Activated gamma-delta T cell treated with anti-CD3 and anti-CD28 coated beads, Interleukin-2, amount 50 U/mL, for 16 hours (primary cell): ENCODE measurements around the gene STARD3NL.
"Not testable (repeated sequence)": the region's sequence is repeated elsewhere in the genome, so short reads cannot be mapped to it uniquely, and the experiment has no call there.

Experiments
- DNase-seq: peaks from one replicate; pipeline ENCODE4 v3.0.0-alpha.2; 2020; ENCODE audit warnings: low read depth

Gene STARD3NL

DNA sequence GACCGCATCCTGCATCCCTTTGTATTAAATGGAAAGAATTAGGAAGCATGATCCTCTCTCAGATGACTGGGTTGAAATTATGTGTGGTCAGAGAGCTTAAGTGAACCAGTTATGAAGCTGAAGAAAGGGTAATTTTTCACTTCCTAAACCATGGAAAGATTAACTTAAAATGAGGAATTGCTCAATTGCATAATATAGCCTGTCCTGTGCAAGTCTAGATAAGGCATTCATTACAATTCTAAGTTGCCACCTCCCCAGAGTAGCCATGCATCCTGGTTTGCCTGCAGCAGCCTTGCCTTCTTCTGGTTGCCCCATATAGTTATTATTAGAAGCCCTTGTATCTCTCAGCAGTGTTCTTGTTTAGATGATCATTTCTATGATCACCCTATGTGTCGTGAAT is 45.3 kb downstream of the STARD3NL start:
- DNase-seq, result no peak

DNA sequence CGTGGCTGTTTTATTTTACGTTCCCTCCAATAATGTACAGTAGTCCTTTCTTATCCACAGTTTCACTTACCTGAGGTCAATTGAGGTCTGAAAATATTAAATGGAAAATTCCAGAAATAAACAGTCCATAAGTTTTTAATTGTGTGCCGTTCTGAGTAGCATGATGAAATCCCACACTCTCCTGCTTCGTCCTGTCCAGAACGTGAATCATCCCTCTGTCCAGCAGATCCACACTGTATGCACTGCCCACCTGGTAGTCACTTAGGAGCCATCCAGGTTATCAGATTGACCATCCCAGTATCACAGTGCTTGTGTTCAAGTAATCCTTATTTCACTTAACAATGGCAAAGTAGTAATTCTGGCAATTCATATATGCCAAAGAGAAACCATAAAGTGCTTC is 46.3 kb downstream of the STARD3NL start:
- no peak for DNase-seq

DNA sequence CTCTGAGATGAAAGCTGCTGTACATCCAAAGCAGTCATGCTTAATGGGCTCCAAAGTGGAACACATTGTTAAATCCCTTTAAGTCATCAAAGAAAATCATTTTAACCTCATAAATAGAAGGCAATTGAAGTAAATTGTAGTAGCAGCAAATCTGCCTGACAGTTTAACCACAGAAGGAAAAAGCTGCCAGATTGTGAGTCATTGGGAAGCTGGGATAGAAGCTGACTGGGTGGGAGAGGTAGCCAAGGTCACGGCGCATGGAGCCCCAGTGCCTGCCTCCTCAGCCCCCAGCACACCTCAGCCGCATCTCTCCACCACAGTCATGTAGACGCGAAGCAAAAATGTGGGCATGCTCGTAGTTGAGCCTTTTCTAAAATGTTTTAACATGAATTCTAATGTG is 51.3 kb downstream of the STARD3NL start:
- peak; percentile 39 for DNase-seq

DNA sequence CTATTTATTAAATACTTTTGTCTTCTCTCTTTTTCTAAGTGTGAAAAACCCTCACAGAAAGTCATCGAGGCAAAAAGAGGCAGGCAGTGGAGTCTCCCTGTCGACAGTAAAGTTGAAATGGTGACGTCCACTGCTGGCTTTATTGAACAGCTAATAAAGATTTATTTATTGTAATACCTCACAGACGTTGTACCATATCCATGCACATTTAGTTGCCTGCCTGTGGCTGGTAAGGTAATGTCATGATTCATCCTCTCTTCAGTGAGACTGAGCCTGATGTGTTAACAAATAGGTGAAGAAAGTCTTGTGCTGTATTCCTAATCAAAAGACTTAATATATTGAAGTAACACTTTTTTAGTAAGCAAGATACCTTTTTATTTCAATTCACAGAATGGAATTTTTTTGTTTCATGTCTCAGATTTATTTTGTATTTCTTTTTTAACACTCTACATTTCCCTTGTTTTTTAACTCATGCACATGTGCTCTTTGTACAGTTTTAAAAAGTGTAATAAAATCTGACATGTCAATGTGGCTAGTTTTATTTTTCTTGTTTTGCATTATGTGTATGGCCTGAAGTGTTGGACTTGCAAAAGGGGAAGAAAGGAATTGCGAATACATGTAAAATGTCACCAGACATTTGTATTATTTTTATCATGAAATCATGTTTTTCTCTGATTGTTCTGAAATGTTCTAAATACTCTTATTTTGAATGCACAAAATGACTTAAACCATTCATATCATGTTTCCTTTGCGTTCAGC is 52.0 kb downstream of the STARD3NL start:
- DNase-seq, result no peak

DNA sequence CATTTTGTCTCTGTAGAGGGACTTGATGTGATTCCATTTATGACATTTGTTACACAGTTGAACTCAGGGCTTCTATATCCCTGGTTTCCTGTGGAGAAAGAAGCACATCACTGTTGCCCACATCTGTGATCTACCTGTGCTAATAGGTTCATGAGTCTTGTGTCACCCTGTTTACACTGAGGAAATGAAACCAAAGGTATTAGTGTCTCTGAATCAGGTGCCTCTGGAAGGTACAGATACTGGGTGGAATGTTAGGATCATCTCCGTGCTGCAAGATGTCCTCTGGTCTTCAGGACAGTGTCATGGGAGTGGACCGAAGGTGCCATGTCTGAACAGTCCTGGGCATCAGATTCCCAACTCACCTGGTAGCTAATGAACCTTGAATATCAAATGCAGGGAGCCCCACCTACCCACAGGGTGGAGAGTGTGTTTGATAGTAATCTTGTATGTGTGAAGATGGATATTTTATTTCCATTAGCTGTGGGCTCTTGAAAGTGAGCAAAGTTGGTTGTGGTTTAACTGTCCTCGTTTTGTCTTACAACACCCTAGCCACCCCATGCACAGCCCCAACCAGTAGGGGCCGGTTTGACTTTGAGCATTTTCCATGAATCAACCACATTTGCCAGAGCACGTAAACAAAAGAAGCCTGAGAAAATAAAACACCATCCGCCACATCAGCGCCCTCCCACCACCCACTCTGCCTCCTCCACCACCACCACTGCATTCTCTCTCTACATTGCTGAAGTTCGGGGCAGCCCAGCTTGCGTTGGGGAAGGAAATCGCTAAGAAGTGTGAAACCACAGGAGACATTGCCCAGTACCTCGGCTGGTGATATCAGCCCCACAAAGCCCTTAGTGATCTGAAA is 54.7 kb downstream of the STARD3NL start:
- peak; percentile 85 for DNase-seq

DNA sequence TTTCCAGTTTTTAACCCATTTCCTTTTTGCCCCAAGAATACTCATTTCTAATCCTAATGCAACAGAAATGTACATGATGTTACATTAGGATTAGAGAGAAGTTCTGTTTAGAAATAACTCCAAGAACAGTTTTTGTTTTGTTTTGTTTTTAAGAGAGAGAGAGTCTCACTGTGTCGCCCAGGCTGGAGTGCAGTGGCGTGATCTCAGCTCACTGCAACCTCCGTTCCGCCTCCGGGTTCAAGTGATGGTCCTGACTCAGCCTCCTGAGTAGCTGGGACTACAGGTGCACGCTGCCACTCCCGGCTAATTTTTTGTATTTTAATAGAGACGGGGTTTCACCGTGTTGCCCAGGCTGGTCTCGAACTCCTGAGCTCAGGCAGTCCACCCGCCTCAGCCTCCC is 56.7 kb downstream of the STARD3NL start:
- DNase-seq, result not testable (repeated sequence)

DNA sequence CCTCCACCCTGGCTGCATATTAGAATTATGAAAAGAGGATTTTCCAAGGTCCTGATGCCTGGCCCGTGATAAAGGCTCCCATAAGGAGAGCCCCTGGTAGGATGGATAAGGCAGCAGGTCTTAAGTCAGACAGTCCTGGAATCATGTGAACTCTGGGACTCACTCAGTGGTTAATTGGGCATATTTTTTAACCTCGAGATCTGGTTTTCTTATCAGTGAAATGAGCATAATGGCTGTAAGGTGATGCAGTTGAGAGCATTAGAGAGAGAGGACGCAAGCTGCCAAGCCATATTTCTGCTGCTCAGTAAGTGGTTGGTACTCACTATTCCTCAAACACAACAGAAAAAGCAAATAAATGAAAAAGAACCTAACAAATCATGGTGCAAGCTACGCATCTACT is 57.6 kb downstream of the STARD3NL start:
- no peak for DNase-seq

DNA sequence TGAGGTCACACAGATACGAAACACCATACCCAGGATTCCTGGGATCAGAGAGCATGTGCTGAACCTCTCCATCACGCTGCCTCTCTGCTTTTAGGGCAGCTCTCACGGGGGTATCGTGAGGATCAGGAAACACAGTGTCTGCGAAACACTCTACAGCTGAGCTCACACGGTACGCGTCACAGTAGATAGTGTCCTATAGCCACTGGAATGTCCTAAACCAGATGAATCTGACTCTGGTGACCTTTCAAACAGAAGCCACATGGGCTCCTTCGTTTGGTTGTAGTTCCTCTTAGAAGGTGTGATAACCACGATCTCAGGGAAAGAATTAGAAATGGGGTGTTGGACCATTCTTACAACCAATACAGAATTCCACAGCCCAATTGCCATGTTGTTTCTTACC is 61.1 kb downstream of the STARD3NL start:
- not testable (repeated sequence) for DNase-seq

DNA sequence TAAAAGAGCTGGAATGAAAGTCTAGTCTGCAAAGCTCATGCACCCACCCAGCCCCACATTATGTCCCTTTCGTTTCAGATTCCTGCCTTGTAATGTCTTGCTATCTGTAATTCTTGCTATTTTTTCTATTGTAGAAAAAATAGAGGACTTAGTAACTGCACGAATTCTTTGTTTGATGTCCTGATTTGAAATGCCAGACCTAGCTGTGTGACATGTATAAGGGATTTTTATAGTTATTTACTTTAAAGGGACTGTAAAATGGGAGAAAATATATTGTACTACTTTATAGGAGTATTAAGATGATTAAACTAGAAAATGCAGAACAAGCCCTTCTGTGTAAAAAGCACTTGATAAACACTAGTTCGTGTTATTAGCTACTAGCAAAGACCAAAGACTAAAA is 63.0 kb downstream of the STARD3NL start:
- DNase-seq, result no peak

DNA sequence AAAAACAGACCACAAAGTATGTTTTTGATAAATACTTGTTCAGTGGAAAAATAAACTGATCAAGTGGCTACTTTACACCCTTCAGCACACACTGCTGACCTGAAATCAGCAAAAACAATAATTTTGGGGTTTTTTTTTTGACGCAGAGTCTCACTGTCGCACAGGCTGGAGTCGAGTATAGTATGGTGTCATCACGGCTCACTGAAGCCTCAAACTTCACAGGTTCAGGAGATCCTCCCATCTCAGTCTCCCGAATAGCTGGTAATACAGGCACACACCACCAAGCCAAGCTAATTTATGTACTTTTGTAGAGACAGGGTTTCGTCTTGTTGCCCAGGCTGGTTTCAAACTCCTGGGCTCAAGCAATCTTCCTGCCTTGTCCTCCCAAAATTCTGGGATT is 64.8 kb downstream of the STARD3NL start:
- no peak for DNase-seq

DNA sequence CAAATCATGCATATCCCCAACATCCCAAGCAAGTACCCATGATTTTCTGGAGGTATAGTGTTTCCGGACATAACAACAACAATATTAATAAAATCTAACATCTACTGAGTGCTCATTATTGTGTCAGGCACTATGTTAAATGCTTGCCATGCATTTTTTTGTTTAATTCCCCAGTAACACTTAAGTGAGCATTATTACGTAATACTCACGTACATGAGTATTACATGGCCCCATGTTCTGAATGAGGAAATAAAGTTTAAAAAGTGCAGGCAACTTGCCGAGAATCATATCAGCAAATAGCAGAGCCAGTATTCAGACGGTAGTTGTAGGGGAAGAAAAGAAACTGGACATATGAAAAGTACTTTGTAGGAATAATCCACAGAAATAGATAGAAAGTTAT is 65.3 kb downstream of the STARD3NL start:
- not testable (repeated sequence) for DNase-seq

DNA sequence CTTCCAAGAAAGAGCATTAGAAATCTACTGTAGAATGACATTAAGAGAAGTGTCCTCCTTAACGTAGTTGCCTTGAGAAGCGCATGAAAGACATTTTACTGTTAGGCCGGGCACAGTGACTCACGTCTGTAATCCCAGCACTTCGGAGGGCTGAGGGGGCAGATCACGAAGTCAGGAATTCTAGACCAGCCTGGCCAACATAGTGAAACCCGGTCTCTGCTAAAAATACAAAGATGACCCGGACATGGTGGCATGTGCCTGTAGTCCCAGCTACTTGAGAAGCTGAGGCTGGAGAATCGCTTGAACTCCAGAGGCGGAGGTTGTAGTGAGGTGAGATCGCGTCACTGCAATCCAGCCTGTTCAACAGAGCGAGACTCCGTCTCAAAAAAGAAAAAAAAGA is 66.5 kb downstream of the STARD3NL start:
- DNase-seq, result no peak

DNA sequence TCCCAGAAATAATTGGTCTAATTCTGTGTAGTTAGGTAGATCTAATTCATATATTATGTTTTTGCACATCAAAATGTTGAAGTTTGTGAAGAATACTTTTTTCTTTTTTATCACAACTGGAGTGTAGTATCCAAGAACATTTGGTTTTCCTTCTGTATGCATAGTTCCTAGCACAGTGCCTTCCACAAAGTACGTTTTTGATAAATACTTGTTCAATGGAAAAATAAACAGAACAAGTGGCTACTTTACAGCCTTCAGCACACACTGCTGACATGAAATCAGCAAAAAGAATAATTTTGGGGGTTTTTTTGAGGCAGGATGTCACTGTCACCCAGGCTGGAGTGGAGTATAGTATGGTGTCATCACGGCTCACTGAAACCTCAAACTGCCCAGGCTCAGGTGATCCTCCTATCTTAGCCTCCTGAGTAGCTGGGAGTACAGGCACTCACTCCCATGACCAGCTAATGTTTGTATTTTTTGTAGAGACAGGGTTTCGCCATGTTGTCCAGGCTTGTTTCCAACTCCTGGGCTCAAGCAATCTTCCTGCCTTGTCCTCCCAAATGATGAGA is 67.4 kb downstream of the STARD3NL start:
- no peak for DNase-seq

DNA sequence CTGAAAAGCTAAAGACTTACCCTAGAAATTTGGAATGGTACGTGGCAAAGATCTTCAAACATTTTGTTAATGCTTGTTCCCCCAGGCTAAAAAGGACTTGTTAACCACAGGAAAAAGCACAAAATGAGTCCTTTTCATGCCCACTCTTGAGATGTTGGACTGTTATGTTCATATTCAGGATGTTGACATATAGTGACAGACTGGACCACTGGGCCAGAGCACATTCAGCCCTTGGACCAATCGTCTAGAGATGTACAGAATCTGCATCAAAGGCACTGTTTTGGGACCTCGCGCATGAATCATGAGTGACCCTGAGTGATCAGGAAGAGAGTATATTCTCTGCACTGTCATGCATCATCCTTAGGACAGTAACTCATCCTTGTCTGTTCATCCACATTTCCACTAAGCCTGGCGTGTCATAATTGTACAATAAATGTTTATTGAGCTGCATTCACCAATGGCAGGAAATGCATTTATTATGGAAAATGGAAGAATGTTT is 70.1 kb downstream of the STARD3NL start:
- no peak for DNase-seq

DNA sequence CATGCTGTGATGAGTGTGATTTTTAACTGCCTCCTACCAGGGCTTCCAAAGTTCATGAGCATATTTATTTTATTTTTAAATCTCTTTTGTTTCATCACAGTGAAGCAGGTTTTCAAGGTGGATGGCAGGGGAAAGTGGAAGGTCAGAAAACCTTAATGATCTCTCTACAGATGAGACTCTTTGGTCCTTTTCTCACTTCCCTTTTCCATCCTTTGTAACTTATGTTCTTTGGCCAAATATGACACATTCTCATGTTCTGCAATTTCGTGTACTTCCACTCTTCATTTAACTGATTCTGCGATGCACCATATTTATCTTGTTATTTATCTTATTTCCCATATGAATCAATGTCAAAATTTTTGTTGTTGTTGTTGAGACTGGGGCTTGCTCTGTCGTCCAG is 71.8 kb downstream of the STARD3NL start:
- DNase-seq, result not testable (repeated sequence)

DNA sequence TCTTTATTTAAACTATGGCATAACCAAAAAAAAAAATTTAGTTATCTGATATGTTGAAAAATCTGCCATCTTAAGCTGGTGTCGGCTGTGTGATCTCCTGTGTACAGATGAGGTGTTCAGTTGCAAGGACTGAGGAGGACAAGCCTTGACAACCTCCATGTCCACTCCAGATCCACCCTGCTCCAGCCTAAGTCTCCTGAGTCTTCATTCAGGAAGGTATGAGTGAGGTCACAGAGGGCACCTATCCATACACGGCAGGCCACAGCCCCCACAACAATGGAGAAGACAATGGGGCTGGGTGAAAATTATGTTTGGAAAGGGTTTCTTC is 79.3 kb downstream of the STARD3NL start:
- no peak for DNase-seq

DNA sequence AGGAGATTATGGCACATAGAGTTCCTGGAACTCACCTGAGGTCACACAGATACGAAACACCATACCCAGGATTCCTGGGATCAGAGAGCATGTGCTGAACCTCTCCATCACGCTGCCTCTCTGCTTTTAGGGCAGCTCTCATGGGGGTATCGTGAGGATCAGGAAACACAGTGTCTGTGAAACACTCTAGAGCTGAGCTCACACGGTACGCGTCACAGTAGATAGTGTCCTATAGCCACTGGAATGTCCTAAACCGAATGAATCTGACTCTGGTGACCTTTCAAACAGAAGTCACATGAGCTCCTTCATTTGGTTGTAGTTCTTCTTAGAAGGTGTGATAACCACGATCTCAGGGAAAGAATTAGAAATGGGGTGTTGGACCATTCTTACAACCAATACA is 81.1 kb downstream of the STARD3NL start:
- not testable (repeated sequence) for DNase-seq

DNA sequence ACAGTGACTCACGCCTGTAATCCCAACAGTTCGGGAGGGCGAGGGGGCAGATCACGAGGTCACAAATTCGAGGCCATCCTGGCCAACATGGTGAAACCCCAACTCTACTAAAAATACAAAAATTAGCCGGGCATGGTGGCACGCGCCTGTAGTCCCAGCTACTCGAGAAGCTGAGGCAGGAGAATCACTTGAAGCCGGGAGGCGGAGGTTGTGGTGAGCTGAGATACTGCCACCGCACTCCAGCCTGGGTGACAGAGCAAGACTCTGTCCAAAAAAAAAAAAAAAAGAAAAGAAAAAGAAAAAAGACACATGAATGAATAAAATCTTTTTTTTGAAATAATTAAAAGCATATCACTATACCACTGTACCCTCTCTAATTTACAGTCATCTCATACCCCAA is 83.6 kb downstream of the STARD3NL start:
- not testable (repeated sequence) for DNase-seq

DNA sequence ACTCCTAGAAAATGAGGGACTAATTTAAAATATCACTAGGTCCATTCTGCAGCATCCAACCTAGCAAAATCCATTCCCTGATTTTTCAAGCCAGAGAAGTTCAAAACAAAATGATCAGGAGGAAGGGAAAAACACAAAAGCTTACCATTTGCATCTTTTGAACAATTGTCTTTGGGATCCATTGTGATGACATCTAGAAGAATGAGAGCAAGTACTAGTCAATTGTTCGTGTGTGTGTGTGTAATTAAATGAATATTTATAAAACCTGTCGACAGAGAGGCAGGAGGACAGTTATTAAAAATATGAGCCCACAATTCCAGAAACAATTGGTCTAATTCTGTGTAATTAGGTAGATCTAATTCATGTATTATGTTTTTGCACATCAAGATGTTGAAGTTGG is 84.0 kb downstream of the STARD3NL start:
- DNase-seq, result not testable (repeated sequence)

DNA sequence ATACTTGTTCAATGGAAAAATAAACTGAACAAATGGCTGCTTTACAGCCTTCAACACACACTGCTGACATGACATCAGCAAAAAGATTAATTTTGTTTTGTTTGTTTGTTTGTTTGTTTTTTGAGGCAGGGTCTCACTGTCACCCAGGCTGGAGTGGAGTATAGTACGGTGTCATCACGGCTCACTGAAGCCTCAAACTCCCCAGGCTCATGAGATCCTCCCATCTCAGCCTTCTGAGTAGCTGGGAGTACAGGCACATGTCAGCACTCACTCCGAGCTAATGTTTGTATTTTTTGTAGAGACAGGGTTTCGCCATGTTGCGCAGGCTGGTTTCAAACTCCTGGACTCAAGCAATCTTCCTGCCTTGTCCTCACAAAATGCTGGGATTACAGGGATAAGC is 84.5 kb downstream of the STARD3NL start:
- no peak for DNase-seq

DNA sequence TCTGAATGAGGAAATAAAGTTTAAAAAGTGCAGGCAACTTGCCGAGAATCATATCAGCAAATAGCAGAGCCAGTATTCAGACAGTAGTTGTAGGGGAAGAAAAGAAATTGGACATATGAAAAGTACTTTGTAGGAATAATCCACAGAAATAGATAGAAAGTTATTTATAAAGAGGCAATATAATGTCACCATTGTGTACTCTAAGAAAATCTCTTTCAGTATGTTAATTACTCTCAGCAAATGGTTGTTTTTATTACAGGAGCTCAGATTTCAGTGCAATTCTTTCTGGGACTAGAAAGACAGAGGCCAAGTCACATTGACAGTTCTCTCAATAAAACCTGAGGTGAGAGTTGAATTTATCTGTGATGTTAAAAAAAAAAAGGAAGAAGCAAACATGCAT is 85.2 kb downstream of the STARD3NL start:
- not testable (repeated sequence) for DNase-seq

DNA sequence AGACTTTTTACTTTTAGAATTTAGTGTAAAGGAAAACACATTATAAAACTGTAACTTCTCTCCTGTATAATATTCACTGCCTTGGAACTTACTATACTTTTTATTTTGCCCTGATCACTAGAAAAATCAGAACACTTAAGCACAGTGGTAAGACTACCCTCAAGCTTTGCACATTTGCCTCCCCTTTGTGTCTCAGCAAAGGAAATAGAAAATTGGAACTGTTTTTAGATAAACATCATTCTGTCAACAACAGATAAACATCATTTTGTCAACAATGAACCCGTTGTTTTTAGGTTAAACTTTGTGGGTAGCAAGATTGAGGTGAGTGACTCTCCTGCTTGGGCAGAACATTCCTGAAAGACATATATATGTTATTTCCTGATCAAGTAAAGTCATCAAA is 86.6 kb downstream of the STARD3NL start:
- not testable (repeated sequence) for DNase-seq

DNA sequence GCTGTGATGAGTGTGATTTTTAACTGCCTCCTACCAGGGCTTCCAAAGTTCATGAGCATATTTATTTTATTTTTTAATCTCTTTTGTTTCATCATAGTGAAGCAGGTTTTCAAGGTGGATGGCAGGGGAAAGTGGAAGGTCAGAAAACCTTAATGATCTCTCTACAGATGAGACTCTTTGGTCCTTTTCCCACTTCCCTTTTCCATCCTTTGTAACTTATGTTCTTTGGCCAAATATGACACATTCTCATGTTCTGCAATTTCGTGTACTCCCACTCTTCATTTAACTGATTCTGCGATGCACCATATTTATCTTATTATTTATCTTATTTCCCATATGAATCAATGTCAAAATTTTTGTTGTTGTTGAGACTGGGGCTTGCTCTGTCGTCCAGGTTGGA is 87.9 kb downstream of the STARD3NL start:
- not testable (repeated sequence) for DNase-seq
